Transverse colon (tissue), 4 donors: ENCODE measurements around the gene FBP2. TPM values are rescaled to one million over a fixed set of nuclear protein-coding genes. Genes with fewer than 3 reads are reported as not detected.

ENCODE experiments used
- DNase-seq: peaks from one replicate; pipeline ENCODE4 v3.0.0-alpha.2; 2019
- H3K27ac ChIP-seq, 4 donors: fragments of 200-600 bp; sonication (generic); 2 replicates each; pipeline ENCODE4 v1.5.1; 2016 to 2018; ENCODE audit warnings: inconsistent platforms in 4 of 4
- H3K27me3 ChIP-seq: fragments of 200-600 bp; sonication (generic); 2 replicates; pipeline ENCODE4 v1.5.1; 2017; ENCODE audit warnings: inconsistent platforms
- H3K36me3 ChIP-seq, 4 donors: fragments of 200-600 bp; sonication (generic); 2 replicates each; pipeline ENCODE4 v1.5.1; 2017 to 2019; ENCODE audit warnings: inconsistent platforms in 4 of 4
- H3K4me1 ChIP-seq, 4 donors: fragments of 200-600 bp; sonication (generic); 2 replicates each; pipeline ENCODE4 v1.5.1; 2017 to 2020; ENCODE audit warnings: inconsistent platforms in 4 of 4
- H3K4me3 ChIP-seq, 4 donors: fragments of 200-600 bp; sonication (generic); 1 replicate in 1 of 4; 2 replicates in 3 of 4; pipeline versions ENCODE4 v1.5.1 to v1.6.1; 2017 to 2019; ENCODE audit warnings: inconsistent platforms in 4 of 4
- H3K9me3 ChIP-seq, 2 donors: fragments of 200-600 bp; sonication (generic); 2 replicates each; pipeline ENCODE4 v1.5.1; 2017 to 2019; ENCODE audit warnings: inconsistent platforms in 2 of 2
- EP300 ChIP-seq: sonication (generic); formaldehyde crosslinking; IDR thresholded peaks from one replicate; pipeline ENCODE4 v1.6.1; 2017; ENCODE audit warnings: antibody characterized with exemption, low read depth
- POLR2A ChIP-seq: fragments of 450-650 bp; IDR thresholded peaks from one replicate; pipeline ENCODE4 v1.6.1; 2016; ENCODE audit warnings: antibody characterized with exemption, mild to moderate bottlenecking, moderate library complexity
- POLR2AphosphoS5 ChIP-seq, 3 donors: sonication (generic); formaldehyde crosslinking; IDR thresholded peaks; one replicate each; pipeline ENCODE4 v1.6.1; 2016; ENCODE audit warnings: antibody characterized with exemption in 3 of 3
- WGBS, 2 donors: methylation state at CpG; one replicate each; pipeline ENCODE4 v1.1.5; 2018; ENCODE audit warnings: low coverage in 1 of 2; 5-methylcytosine and 5-hydroxymethylcytosine counted together
- in situ Hi-C, 4 donors: fragments of 200-750 bp; cut with MboI; loops; one replicate each; pipeline versions ENCODE4 v1.15.0 to v1.15.1; 2017; ENCODE audit warnings: low sequenced_read_pairs in 3 of 4, low pct_ligation_motif_present in 1 of 4, low pct_unique_long_range_greater_than_20kb in 1 of 4
- intact Hi-C: fragments of 100-400 bp; cut with DNase I; formaldehyde crosslinking; loops from one replicate; pipeline ENCODE4 v1.15.1; 2023; ENCODE audit warnings: low total_unique reads
- total RNA-seq, 4 donors: library from RNA; depleted of rRNA; stranded (reverse); fragments of >200 nt; gene quantifications; one replicate each; pipeline ENCODE4 v1.1.0, GENCODE V29; 2016
- TF ChIP-seq, protein P1 (sequence below), 5 experiments: fragments of 200-600 bp in 3 of 5; fragments of 450-650 bp in 2 of 5; sonication (generic) in 3 of 5; IDR thresholded peaks; 1 replicate in 2 of 5; 2 replicates in 3 of 5; pipeline ENCODE4 v1.5.1; 2016 to 2017; ENCODE audit warnings: antibody characterized with exemption in 5 of 5, inconsistent platforms in 3 of 5, mild to moderate bottlenecking in 2 of 5, moderate library complexity in 1 of 5

The FBP2 gene
- total RNA-seq, 4 donors from 2014 or later: not detected

DNA sequence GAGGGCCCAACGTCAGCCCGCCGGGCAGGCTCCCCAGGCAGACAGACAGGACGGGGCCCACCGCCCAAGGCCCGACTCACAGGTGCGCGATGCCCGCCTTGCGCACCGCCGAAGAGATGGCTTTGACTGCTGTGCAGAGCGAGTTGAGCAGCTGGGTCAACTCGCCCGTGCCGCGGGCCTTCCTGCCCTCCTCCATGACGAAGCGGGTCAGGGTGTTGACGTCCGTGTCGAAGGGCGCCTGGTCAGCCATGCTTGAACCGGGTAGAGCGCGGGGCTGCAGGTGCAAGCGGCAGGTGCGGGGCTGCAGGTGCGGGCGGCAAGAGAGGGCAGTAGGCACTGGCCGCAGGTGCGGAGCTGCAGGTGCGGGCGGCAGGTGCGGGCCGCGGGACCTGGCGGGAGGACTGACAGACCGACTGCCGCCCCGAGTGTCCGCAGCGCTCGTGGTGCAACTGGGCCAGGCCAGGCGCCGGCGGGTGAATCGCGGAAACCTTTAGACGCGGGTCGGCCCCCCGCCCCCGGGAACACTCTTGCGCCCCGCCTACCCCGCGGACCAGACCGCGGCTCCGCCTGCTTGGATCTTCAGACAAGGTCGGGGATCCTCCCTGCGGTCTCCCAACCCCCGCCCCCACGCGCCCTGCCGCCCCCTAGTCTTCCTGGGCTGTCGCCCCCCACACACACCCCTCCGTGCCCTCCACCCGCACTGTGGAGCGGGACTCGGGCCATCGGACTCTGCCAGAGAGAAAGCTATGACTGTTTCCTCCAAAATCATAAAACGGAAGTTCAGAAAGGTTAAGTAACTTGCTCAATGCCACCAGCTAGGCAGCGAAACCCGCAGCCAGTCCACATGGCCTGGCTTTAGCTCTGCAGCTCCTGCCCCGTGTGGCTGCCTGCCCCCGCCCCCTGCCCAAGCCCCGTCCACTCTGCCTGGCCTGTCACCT lies 45.7 kb upstream of the FBP2 start, which contains the start of gene FBP1:
Gene FBP1 (minus strand): TSS at position 458 of the 938 bp plus-strand sequence. CDS start 208 bp downstream, at position 250.
- 1 to 20% methylated on average over 2 to 57 of the region's 79 CpGs for WGBS, 2 donors
- TF ChIP-seq EP300 (no peak), POLR2AphosphoS5 (IDR thresholded peaks at IDR 0.05) (peak in 1 of 3 donors; percentile 5), POLR2A (peak; percentile 41)
- TF ChIP-seq, protein P1, sequence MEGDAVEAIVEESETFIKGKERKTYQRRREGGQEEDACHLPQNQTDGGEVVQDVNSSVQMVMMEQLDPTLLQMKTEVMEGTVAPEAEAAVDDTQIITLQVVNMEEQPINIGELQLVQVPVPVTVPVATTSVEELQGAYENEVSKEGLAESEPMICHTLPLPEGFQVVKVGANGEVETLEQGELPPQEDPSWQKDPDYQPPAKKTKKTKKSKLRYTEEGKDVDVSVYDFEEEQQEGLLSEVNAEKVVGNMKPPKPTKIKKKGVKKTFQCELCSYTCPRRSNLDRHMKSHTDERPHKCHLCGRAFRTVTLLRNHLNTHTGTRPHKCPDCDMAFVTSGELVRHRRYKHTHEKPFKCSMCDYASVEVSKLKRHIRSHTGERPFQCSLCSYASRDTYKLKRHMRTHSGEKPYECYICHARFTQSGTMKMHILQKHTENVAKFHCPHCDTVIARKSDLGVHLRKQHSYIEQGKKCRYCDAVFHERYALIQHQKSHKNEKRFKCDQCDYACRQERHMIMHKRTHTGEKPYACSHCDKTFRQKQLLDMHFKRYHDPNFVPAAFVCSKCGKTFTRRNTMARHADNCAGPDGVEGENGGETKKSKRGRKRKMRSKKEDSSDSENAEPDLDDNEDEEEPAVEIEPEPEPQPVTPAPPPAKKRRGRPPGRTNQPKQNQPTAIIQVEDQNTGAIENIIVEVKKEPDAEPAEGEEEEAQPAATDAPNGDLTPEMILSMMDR (IDR thresholded peaks at IDR 0.05): no peak
- Histone ChIP-seq H3K4me1 (peaks cover 0 to 18% (median 15%) of the 10 kb centered on the region in 4 donors), H3K36me3 (no peaks in the 10 kb centered on the region), H3K9me3 (no peaks in the 10 kb centered on the region), H3K27me3 (no peaks in the 10 kb centered on the region), H3K4me3 (peak within 1 kb of the TSS; percentile 38 to 68 (median 58)), H3K27ac (peak within 1 kb of the TSS; percentile 68 to 78 (median 74))
- in situ Hi-C loops (no loop called here), intact Hi-C loops (no loop called here)
- peak; percentile 77 for DNase-seq

DNA sequence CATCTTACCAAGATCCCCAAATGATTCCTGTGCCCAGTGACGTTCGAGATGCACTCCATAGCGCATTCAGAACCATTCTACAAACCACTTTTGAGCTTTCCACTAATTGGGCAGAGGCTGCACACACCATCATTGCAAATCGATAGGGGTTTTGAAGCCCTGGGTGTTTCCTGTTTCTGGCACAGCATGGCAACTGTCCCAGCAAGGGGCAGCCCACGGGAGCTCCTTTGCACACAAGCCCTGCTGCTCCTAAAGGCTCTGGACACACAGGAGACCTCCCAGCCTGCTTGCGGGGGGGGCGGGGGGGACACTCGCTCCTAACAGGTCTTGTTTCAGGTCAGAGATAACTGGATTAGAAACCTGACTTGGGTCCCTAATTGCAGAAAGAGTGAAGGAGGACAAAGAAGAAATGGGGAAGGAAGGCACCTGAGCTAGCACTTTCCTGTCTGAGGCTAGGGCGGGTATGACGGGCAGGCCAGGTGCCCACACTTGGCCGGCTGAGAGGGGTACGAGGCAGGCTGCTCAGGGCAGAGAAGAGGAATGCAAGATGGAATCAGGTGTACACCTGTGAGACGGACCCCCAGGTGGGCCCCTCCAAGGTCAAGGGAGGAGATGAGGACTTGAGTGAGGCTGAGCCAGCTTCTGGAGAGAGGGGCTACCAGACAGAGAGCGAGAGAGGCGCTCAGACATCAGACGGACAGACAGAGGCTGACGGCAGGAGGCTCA lies 44.9 kb upstream of the FBP2 start:
- whole genome bisulfite sequencing, 2 donors: 36 to 37% methylated on average over 5 to 16 of the region's 17 CpGs
- DNase-seq: no peak

DNA sequence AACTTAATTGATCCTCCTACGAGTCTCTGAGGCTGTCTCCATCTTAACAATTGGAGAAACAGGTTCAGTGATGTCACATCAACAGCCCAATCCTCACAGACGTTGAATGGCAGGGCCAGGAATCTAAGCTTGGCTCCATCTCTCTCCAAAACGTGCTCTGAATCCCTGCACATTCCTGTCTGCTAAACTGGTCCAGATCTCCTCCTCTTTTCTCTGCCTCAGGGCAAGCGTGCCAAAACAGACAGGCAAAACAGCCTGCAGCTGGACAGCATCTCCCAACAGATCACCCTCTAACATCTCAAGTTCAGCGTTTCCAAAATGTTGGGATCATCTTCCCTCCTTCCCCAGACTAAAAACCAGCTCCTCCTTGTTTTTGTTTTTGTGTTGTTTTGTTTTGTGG lies 39.1 kb upstream of the FBP2 start:
- Histone ChIP-seq H3K27me3 (no peaks in the 10 kb centered on the region), H3K4me3 (no peak overlapping the region), H3K9me3 (no peaks in the 10 kb centered on the region), H3K4me1 (peaks cover 3 to 25% (median 11%) of the 10 kb centered on the region in 4 donors), H3K27ac (no peak overlapping the region), H3K36me3 (no peaks in the 10 kb centered on the region)
- TF ChIP-seq EP300: no peak
- TF ChIP-seq, protein P1 (IDR thresholded peaks at IDR 0.05): no peak
- TF ChIP-seq POLR2A: no peak
- TF ChIP-seq POLR2AphosphoS5 (IDR thresholded peaks at IDR 0.05): no peak
- DNase-seq: no peak
- 44 to 49% methylated on average over 3 to 5 of the region's 5 CpGs for WGBS, 2 donors
- in situ Hi-C loops (no loop called here), intact Hi-C loops (no loop called here)

More for the DNA sequence above, 44.9 kb upstream of the FBP2 start:
- Histone ChIP-seq H3K4me3 (peak overlapping the region in 3 of 4 donors; percentile 38 to 66 (median 49)), H3K4me1 (peaks cover 0 to 18% (median 14%) of the 10 kb centered on the region in 4 donors), H3K9me3 (no peaks in the 10 kb centered on the region), H3K36me3 (no peaks in the 10 kb centered on the region), H3K27me3 (no peaks in the 10 kb centered on the region), H3K27ac (peak overlapping the region; percentile 68 to 78 (median 74))
- in situ Hi-C loops (no loop called here), intact Hi-C loops (no loop called here)
- TF ChIP-seq POLR2AphosphoS5 (IDR thresholded peaks at IDR 0.05): no peak
- no peak for TF ChIP-seq EP300
- TF ChIP-seq, protein P1 (IDR thresholded peaks at IDR 0.05): no peak
- no peak for TF ChIP-seq POLR2A

DNA sequence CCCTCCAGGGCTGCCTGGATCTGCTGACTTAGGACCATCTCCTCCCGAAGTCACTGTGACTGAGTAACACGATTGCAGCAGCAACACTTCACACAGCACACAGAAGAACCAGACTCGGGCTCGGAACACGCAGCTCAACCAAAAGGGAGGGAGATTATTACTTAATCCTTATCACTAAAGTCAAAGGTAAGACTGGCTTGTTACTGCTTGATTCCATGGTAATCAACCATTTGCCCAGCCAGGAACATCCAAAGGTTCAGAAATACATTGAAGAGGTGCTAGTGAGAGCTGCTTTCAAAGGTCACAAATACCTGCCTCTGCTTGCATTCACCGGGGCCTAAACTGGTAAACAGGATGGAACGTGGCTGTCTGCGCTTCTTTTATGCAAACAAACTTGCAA lies 38.0 kb upstream of the FBP2 start:
- Histone ChIP-seq H3K36me3 (no peaks in the 10 kb centered on the region), H3K9me3 (no peaks in the 10 kb centered on the region), H3K27ac (peak overlapping the region; percentile 10 to 51 (median 22)), H3K27me3 (no peaks in the 10 kb centered on the region), H3K4me1 (peaks cover 3 to 25% (median 11%) of the 10 kb centered on the region in 4 donors), H3K4me3 (no peak overlapping the region)
- WGBS, 2 donors: 40 to 50% methylated on average over 2 to 8 of the region's 8 CpGs
- in situ Hi-C loops: no loop called here
- TF ChIP-seq, protein P1 (IDR thresholded peaks at IDR 0.05): no peak
- TF ChIP-seq POLR2A (no peak), POLR2AphosphoS5 (IDR thresholded peaks at IDR 0.05) (no peak), EP300 (no peak)
- intact Hi-C loops: no loop called here
- no peak for DNase-seq
